GM18508 (cell line): ENCODE data around the gene COL7A1.

Experiments used
- ATAC-seq: cut with Tn5 transposase; IDR thresholded peaks from one replicate; pipeline ENCODE4 v1.9.1; 2021; ENCODE audit warnings: moderate number of reproducible peaks; ENCODE audit not compliant: insufficient read depth, unreplicated experiment

The COL7A1 gene

GRCh38 chr3:48514431-48515227 is 80.5 kb downstream of the COL7A1 start:
- no peak for ATAC-seq
